Adipose tissue (tissue), 3 donors: Measurements from ENCODE around the gene ACSL5. TPM values are rescaled to one million over a fixed set of nuclear protein-coding genes. Genes with fewer than 3 reads are reported as not detected.
"Not testable (repeated sequence)": the region's sequence is repeated elsewhere in the genome, so short reads cannot be mapped to it uniquely, and the experiment has no call there.

Experiments used
- H3K27ac ChIP-seq: one replicate; pipeline ENCODE4 v1.5.1; 2013; ENCODE audit warnings: low read depth, low read length
- WGBS, 3 donors: extraction: QIAGEN DNeasy Blood & Tissue Kit; methylation state at CpG; one replicate each; pipeline ENCODE4 v1.1.7; 2013; 5-methylcytosine and 5-hydroxymethylcytosine counted together
- polyA plus RNA-seq, 3 donors: library from polyadenylated mRNA; stranded (reverse); fragments of 200-250 nt; gene quantifications; one replicate each; pipeline ENCODE4 v1.2.3, GENCODE V29; 2013
- donor health status: healthy with polysubstance abuse.
- donor health status: Bipolar disorder and iron deficiency.
- donor health status: healthy.

ACSL5 gene
- polyA plus RNA-seq, 3 donors: 9.2 to 36.5 (median 15.0) TPM

DNA sequence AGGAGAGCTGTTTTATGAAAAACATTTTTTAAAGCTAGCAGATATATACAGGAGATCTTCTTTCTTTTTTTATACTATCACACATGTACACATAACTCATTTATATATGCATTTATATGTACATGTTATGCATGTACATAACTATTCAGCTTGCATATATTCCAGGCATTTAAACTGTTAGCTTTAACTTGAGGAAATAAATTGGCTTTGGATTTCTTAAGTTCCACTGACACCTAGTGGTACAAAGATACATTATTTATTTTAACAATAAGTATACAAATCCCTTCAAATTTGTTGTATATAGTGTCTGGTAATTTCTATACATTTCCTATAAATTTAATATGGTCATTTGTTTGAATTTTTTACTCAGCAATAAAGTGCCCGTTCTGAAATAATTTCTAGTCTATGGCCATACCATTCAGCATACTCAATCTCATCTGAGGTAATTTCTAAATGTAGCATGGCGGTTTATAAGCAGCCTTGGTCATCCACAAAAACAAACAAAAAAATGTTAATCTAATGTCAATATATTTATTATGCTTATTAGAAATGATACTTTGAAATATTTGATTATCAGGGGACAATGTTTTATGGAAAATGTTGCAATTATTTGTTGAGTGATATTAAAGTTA lies 61.2 kb downstream of the ACSL5 start:
- WGBS, 3 donors: 84 to 93% (median 92%) methylated on average over 2 of the region's 2 CpGs
- no peak overlapping the region for H3K27ac ChIP-seq

DNA sequence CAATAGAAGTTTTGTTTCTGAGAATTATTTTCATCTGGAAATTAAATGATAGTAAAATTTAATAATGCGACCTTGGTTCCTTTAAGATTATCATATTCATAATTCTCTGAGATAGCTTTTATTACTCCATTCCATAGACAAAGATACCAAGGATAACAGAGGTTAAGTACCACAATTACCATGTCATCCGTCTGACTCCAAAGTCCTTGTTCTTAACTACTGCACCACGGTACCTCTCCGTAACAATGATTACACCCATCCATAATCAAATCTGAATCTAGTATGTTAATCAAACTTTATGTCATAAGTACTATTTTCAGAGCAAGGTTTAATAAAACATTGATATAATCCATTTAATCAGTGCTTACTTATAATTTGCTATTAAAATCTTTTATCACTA lies 64.4 kb downstream of the ACSL5 start:
- no peak overlapping the region for H3K27ac ChIP-seq
- 93 to 95% (median 93%) methylated on average over 4 of the region's 4 CpGs for WGBS, 3 donors

DNA sequence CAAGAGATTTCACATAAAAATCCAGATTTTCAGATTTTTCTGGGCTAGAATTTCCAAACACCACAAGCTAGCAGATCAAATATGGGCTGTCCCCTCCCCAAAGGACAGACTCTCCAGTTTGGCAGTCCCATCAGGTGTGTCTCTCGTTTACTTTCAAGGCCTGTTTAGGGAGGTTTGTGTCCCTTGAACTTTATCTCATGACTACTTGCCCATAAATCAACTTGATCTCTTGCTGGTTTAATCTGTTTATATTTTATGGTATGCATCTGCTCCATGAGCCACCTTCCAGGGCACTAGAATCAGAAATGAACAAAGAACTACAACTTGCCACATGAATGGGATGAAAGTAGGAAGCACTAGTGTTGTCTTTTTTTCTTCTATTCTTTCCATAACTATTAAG lies 67.6 kb downstream of the ACSL5 start:
- 71 to 75% (median 73%) methylated on average over 1 of the region's 1 CpG for WGBS, 3 donors
- no peak overlapping the region for H3K27ac ChIP-seq

DNA sequence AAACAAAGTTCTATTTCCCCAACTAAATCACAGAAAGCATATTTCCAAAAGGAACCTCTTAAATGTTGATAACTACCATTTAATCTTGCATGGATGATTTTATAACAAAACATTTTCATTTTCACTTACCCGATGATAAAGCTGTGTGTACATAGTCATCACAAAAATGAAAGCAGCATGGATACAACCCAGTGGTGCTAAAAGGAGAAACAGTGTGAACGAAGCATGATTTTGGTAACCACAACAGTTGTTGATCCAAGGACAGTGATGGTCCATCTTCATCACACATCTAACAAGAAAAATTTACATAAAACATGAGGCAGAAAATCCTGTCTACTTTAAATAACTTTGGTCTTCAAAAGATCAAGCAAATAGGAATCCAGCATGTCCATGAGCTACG lies 68.1 kb downstream of the ACSL5 start:
- no peak overlapping the region for H3K27ac ChIP-seq
- WGBS, 3 donors: 66 to 79% (median 78%) methylated on average over 3 of the region's 3 CpGs

DNA sequence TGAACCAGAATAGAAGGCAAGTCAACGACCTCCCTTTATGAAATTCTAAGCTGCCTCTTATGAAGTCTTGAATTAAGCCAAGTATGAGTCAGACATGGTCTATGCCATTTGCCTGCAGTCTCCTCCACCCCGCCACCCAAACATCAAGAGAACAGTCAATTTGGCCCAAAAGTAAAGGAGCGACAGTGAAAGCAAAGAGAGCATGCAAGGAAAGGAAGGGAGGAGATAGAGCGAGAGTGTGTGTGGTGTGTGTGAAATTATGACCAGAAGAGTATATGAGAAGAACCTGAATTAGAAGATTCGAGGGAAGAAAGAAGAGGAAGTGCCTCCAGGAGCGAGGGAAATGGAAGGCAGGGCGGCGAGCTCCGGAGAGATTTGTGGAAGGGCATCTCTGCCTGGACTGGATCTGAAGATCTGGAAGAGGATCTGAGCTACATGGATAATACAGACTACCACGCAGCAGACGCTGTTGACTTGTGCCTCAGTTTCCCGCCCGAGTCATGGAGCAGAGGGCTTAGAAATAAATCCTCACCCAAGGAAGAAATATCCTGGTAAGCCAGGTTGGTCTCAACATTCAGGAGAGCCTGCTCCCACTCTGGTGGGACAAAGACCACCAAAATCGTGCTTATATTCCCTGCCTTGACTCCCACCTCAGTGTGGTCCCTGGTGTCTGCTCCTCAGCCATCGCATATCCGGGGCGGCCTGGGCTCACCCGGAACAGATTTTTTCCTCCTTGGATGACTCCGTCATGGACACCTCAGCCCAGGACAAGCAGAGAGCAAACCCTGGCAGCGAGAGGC lies 72.3 kb downstream of the ACSL5 start:
- no peak overlapping the region for H3K27ac ChIP-seq
- 3 to 6% (median 3%) methylated on average over 20 of the region's 20 CpGs for WGBS, 3 donors

DNA sequence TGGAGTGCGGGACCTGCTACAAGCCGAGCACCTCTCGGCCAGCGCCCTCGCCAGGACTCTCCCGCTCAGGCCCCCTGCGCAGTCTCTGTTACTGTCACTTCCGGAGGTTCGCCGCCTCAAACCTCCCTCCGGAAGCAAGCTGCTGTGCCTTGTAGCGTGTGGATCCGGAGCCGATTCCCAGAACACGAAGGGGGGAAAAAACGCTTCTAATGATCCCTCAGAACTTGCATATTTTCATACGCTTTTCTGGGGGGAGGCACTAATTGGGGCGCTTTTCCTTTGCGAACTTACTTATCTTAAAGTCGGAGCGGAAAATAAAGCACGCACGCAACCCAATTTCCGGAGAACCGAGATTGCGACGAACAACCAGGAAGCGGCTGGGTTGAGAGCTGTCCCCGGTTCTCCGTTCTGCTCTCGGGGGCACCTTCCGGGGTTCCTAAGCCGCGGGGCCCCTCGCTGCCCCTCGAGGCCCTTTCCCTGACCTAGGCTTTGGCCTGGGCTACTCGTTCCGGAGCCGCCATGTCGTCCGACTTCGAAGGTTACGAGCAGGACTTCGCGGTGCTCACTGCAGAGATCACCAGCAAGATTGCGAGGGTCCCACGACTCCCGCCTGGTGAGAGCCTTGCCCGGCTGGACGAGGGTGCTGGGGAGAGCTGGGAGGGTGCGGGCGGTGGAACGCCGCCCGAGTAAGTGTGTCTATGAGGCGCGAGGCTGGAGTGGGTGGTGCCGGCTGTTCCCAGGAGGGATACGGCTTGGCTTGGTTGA lies 73.1 kb downstream of the ACSL5 start, which contains the start of the genes VTI1A and ZDHHC6:
TSS of gene VTI1A (plus strand) at position 361 of the 765 bp plus-strand sequence. CDS start at position 520, 159 bp downstream.
TSS of gene ZDHHC6 (minus strand) at position 60 of the 765 bp plus-strand sequence. CDS start 1,478 bp downstream, outside the sequence.
- WGBS, 3 donors: 0 to 1% (median 0%) methylated on average over 59 of the region's 59 CpGs
- H3K27ac ChIP-seq: no peak within 1 kb of the TSS

DNA sequence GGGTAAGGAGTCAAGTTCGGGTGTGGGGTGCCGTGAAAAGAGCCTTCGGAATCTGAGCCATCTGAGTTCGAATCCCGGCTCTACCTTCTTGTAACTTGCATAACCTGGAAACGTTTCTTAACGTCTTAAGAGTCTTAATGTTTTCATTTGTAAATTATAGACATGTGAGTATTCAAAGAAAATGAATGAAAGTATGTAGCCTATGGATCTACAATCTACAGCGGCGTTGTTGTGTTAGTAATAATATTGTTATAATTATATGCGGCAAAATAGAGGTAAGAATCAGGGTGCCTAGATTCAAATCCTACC lies 73.7 kb downstream of the ACSL5 start:
- no peak overlapping the region for H3K27ac ChIP-seq
- WGBS, 3 donors: 2 to 4% (median 3%) methylated on average over 10 of the region's 10 CpGs

DNA sequence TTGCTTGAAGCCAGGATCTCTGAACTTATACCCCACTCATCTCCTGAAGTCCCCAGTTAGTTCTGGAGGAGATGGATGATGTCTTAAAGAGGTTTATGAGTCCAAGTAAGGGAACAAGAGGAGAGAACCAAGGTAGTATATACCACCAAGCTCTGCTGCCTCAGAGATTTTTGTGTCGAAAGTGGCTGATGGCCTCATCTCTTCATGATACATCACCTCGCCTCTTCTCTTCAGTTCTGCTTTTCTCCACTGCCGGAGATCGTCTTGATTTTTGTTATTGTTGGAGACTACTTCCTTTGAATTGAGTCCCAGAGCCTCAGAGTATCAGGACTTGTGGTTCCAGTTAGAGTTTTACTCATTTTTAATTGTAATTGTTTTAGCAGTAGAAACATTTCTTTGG lies 75.0 kb downstream of the ACSL5 start:
- no peak overlapping the region for H3K27ac ChIP-seq
- WGBS, 3 donors: 57 to 88% (median 66%) methylated on average over 4 of the region's 4 CpGs

DNA sequence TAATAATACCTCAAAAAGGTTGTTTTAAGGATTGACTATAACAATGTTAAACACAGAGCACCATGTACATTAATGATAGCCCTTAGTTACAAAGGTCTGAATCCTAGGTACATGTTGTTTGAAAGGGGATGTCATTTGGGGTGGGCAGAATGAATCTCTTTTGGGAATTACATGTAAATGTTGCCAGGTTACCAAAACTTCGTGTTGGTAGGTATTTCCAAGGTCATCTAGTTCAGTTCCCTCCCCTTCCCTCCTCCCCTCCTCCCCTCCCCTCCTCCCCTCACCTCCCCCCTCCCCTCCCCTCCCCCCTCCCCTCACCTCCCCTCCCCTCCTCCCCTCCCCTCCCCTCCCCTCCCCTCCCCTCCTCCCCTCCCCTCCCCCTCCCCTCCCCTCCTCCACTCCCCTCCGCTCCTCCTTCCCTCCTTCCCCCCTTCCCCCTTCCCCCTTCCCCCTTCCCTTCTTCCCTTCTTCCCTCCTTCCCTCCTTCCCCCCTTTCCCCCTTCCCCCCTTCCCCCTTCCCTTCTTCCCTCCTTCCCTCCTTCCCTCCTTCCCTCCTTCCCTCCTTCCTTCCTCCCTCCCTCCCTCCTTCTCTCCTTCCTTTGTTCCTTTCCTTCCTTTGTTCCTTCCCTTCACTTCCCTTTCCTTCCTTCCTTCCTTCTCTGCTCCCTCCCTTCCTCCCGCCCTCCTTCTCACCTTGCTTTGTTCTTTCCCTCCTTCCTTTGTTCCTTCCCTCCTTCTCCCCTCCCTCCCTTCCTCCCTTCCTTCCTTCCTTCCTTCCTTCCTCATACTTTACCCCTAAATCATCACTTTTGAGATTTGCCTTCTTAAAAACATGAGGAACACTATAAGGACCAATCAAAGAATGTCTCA lies 81.2 kb downstream of the ACSL5 start:
- H3K27ac ChIP-seq: no peak overlapping the region
- WGBS, 3 donors: 64 to 77% (median 69%) methylated on average over 2 of the region's 3 CpGs

DNA sequence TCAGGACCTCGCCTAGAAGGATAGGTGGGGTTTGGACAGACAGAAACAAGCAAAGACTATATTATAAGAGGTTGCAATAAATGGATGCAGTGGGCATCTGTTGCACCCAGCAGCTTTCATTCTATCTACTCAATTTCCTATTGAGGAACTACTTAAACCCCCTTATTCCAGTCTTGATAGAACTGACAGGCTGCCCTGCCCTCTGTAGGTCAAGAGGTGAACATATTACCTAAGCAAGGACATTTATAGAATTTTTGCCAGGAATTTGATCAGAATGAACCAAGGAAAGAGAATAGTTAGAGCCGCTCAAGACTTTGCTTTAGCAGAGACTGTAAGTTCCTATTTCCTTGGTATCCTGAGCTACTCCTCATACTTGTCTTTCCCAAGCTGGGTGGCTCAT lies 82.6 kb downstream of the ACSL5 start:
- 96 to 100% (median 96%) methylated on average over 2 of the region's 2 CpGs for WGBS, 3 donors
- no peak overlapping the region for H3K27ac ChIP-seq

DNA sequence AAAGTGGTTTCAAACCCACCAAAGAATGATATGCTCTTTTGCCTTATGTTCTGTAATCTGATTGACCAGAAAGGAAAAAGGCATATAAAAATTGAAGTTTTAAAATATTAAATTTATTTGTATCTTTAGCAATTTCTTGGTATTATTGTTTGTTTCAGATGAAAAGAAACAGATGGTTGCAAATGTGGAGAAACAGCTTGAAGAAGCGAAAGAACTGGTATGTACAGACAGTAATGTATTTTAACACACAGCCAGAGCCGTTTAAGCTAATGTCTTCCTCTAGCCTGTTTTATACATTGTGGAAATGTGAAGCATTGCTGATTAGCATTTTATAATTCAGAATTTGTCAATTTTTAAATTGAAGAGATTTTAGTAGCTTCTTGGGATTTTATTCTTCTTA lies 86.5 kb downstream of the ACSL5 start:
- whole genome bisulfite sequencing, 3 donors: 93 to 98% (median 94%) methylated on average over 2 of the region's 2 CpGs
- no peak overlapping the region for H3K27ac ChIP-seq

DNA sequence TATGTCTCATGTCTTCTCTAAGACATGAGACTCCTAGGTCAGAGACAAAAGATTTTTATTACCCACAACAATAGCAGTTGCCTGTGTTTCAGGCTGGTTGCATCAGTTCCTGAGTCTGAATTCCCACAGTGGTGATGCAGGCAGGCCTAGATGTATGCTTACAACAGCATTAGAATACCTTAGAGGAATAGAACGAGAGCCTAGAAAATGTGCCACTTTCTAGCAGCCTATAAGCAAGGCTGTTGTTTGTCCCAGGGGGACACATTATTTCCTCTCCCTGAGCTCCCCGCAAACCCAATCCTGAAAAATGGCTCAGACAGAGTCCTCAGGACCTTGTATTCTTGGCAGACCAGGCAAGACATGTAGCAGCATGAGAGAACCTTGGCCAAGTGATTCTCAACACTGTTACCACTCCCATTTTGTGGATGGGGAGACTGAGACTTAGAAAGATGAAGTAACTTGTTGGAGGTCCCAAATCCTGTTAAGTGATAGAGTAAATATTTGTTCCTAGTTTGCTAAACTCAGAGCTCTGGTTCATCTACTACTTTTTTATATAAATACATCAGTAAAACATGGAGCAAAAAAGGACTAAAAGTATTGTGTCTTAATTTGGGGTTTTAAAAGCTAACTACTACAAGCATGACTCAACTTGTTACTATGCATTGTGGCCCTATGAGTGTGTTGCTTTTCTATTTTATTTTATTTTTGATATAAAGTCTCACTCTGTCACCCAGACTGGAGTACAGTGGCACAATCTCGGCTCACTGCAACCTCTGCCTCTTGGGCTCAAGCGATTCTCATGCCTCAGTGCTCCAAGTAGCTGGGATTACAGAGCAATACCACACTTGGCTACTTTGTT lies 87.3 kb downstream of the ACSL5 start:
- H3K27ac ChIP-seq: no peak overlapping the region
- WGBS, 3 donors: 96 to 99% (median 96%) methylated on average over 4 of the region's 4 CpGs

DNA sequence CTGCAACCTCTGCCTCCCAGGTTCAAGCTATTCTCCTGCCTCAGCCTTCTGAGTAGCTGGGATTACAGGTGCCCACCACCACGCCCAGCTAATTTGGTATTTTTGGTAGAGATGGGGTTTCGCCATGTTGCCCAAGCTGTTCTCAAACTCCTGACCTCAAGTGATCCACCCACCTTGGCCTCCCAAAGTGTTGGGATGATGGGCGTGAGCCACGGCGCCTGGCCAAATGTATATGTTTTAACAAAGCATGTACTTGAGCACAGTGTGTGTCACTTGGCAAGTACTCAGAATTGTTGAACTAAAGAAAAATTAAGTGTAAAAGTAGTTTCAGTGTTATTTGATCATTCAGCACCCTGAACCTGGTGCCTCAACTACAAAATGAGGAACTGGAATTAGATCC lies 90.2 kb downstream of the ACSL5 start:
- not testable (repeated sequence) for H3K27ac ChIP-seq
- 95 to 98% (median 97%) methylated on average over 5 of the region's 5 CpGs for WGBS, 3 donors

DNA sequence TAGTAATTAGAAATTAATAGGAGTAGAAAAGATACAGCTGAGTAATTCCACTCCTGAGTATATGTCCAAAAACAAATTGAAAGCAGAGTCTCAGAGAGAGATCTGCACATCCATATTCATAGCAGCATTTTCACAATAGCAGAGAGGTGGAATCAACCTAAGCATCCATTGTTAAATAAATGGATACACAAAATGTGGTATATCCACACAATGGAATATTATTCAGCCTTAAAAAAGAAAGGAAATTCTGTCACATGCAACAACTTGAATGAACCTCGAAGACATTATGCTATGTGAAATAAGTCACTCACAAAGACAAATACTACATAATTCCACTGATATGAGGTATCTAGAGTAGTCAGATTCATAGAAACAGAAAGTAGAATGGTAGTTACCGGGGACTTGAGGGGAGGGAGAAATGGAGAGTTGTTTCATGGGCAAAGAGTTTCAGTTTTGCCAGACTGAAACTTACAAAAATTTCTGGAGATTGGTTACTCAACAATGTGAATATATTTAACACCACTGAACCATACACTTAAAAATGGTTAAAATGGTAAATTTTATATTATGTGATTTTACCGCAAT lies 91.5 kb downstream of the ACSL5 start:
- WGBS, 3 donors: 92 to 97% (median 95%) methylated on average over 3 of the region's 3 CpGs
- no peak overlapping the region for H3K27ac ChIP-seq

DNA sequence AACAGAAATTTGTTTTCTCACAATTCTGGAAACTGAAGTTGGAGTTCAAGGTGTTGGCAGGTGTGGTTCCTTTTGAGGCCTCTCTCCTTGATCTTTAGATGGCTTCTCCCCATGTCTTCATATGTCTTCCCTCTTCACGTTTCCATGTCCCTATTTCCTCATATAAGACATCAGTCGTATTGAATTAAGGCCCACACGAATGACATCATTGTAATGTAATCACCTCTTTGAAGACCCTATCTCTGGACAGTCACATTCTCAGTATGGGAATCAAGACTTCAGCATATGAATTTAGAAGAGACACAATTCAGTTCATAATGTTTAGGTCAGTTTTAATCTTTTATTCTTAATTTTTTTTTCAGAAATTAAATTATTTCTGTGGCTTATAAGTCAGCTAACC lies 92.9 kb downstream of the ACSL5 start:
- WGBS, 3 donors: 77 to 88% (median 83%) methylated on average over 3 of the region's 3 CpGs
- H3K27ac ChIP-seq: no peak overlapping the region

DNA sequence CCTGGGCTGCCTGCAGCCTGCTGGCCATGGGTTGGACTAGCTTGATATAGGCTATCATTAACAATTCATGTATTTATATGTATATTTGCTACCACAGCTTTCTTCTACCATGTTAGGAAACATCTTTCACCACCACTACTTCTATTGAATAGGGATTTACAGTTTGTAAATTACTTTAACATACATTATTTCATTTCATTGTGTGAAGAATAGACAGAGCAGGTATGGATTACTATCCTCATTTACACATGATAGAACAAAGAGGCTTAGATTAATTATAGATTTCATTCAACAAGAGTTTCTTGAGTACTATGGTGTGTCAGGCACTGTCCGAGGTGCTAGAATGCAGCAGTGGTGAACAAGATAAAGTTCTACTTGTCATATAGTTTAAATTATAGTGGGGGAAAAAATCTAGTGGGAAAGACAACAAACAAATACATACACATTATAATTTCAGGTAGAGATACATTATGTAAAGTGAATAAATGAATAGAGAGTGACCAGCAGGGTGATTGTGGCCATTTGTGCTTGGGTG lies 93.7 kb downstream of the ACSL5 start:
- WGBS, 3 donors: 94 to 97% (median 97%) methylated on average over 1 of the region's 1 CpG
- no peak overlapping the region for H3K27ac ChIP-seq

DNA sequence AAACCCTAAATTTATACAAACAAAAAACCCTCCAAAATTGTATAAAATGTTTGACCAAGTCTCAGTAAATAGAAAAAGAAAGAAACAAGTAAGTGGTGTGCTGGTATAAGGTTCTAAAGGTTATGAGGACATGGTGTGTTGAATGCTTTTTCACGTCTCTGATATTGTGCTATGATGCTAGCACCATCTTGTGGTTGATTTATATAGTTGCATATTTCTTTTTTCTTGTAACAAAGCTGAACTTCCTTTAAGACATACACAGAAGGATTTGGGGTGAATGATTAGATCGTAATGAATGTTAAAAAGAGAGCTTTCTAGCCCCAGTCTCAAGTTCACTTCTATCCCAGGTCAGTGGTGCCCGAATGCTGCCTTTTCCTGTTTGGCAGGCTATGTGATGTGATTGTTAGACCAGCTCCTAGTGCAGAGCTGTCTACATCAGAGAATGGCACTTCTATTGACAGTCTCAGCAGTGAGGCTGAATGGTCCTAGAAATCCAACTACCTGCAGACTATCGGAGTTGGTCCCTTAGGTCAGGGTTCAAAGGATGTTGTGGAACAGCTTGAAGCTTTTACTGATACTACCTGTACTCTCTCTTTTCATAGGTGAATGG lies 98.1 kb downstream of the ACSL5 start:
- H3K27ac ChIP-seq: no peak overlapping the region
- 17 to 24% (median 22%) methylated on average over 4 of the region's 4 CpGs for WGBS, 3 donors
